ENCODE data around the gene C9orf43. TPM values are rescaled to one million over a fixed set of nuclear protein-coding genes. Genes with fewer than 3 reads are reported as not detected.
"Not testable (repeated sequence)": the region's sequence is repeated elsewhere in the genome, so short reads cannot be mapped to it uniquely, and the experiment has no call there.

The C9orf43 gene
- total and polyA plus RNA-seq, 3 experiments from 2014 or later: 0.83 to 0.90 (median 0.84) TPM

- no peaks in the 10 kb centered on the region for H3K9me3 ChIP-seq (ENCODE audit: low read length)
- no peaks in the 10 kb centered on the region for H3K27me3 Mint-ChIP-seq
- peak; percentile 71 to 86 (median 76) for DNase-seq
- H3K9me3 Mint-ChIP-seq: no peaks in the 10 kb centered on the region
- ChIA-PET POLR2A (interaction anchor here (0.7 to 1.0 kb wide), 4 partner anchors 10 to 87 kb away, joined by 3 to 12 read pairs (median 4); partner anchors contain the start of genes C9orf43 and POLE3), CTCF (interaction anchor here (0.8 to 2.2 kb wide), 5 partner anchors 24 to 102 kb away, joined by 3 to 7 read pairs (median 3); partner anchors contain the start of genes ALAD and CDC26)
- peaks cover 0 to 30% (median 0%) of the 10 kb centered on the region in 3 donors for H3K36me3 Mint-ChIP-seq
- H3K4me3 Mint-ChIP-seq: peak within 1 kb of the TSS; percentile 87 to 93 (median 89)
- H3K27ac Mint-ChIP-seq: peak within 1 kb of the TSS; percentile 80 to 97 (median 88)
- peaks cover 9% of the 10 kb centered on the region for H3K4me1 ChIP-seq (ENCODE audit: insufficient read depth, low read length)
- H3K36me3 ChIP-seq (ENCODE audit: insufficient read depth, low read length): no peaks in the 10 kb centered on the region
- peak within 1 kb of the TSS; percentile 69 for H3K27ac ChIP-seq (ENCODE audit: low read depth, low read length)
- H3K4me1 Mint-ChIP-seq: peaks cover 9 to 25% (median 16%) of the 10 kb centered on the region in 3 donors
- no peaks in the 10 kb centered on the region for H3K27me3 ChIP-seq (ENCODE audit: insufficient read depth, low read length, poor library complexity, severe bottlenecking)
- H3K4me3 ChIP-seq (ENCODE audit: low read length): peak within 1 kb of the TSS; percentile 73
Measured at GRCh38 chr9:113376634-113377567, 33.6 kb upstream of the C9orf43 start, which contains the start of gene HDHD3. TSS of gene HDHD3 (minus strand) at chr9:113376986. CDS start at chr9:113374354, 2,632 bp downstream.

GRCh38 chr9:113379094-113379828, 31.3 kb upstream of the C9orf43 start:
- H3K36me3 Mint-ChIP-seq: peaks cover 0 to 14% (median 0%) of the 10 kb centered on the region in 3 donors
- H3K9me3 ChIP-seq (ENCODE audit: low read length); H3K4me3 ChIP-seq (ENCODE audit: low read length); H3K9me3 Mint-ChIP-seq; H3K27ac ChIP-seq (ENCODE audit: low read depth, low read length); H3K36me3 ChIP-seq (ENCODE audit: insufficient read depth, low read length); H3K27me3 Mint-ChIP-seq; CTCF ChIA-PET; DNase-seq; H3K4me1 ChIP-seq (ENCODE audit: insufficient read depth, low read length); H3K27me3 ChIP-seq (ENCODE audit: insufficient read depth, low read length, poor library complexity, severe bottlenecking): not testable (repeated sequence)
- H3K4me1 Mint-ChIP-seq: peaks cover 9 to 25% (median 16%) of the 10 kb centered on the region in 3 donors
- H3K4me3 Mint-ChIP-seq: peak overlapping the region in 2 of 7 donors; percentile 61
- POLR2A ChIA-PET: interaction anchor here (0.5 kb wide), 1 partner anchor 9 kb away, joined by 3 read pairs; no protein-coding TSS in a partner anchor
- peak overlapping the region in 4 of 8 donors; percentile 2 to 63 (median 26) for H3K27ac Mint-ChIP-seq

- Mint-ChIP-seq H3K4me1 (peaks cover 9 to 21% (median 10%) of the 10 kb centered on the region in 3 donors), H3K27ac (peak overlapping the region in 4 of 8 donors; percentile 2 to 41 (median 20)), H3K4me3 (peak overlapping the region in 1 of 7 donors; percentile 61)
- H3K27ac ChIP-seq (ENCODE audit: low read depth, low read length); H3K4me1 ChIP-seq (ENCODE audit: insufficient read depth, low read length); H3K27me3 Mint-ChIP-seq; H3K36me3 Mint-ChIP-seq; CTCF ChIA-PET; H3K36me3 ChIP-seq (ENCODE audit: insufficient read depth, low read length); H3K27me3 ChIP-seq (ENCODE audit: insufficient read depth, low read length, poor library complexity, severe bottlenecking); H3K9me3 ChIP-seq (ENCODE audit: low read length); DNase-seq; H3K4me3 ChIP-seq (ENCODE audit: low read length); H3K9me3 Mint-ChIP-seq: not testable (repeated sequence)
- POLR2A ChIA-PET: interaction anchor here (0.5 kb wide), 1 partner anchor 10 kb away, joined by 3 read pairs; no protein-coding TSS in a partner anchor
Measured at GRCh38 chr9:113379829-113380210, 30.7 kb upstream of the C9orf43 start.

GRCh38 chr9:113380869-113381378, 29.6 kb upstream of the C9orf43 start:
- Mint-ChIP-seq H3K27me3 (no peaks in the 10 kb centered on the region), H3K4me3 (peak overlapping the region in 1 of 7 donors; percentile 78), H3K4me1 (peaks cover 0 to 10% (median 0%) of the 10 kb centered on the region in 3 donors), H3K27ac (peak overlapping the region in 3 of 8 donors; percentile 13 to 21 (median 17)), H3K36me3 (peaks cover 0 to 6% (median 0%) of the 10 kb centered on the region in 3 donors), H3K9me3 (no peaks in the 10 kb centered on the region)
- Histone ChIP-seq H3K36me3 (ENCODE audit: insufficient read depth, low read length) (no peaks in the 10 kb centered on the region), H3K4me1 (ENCODE audit: insufficient read depth, low read length) (peaks cover under 1% of the 10 kb centered on the region), H3K27me3 (ENCODE audit: insufficient read depth, low read length, poor library complexity, severe bottlenecking) (no peaks in the 10 kb centered on the region), H3K4me3 (ENCODE audit: low read length) (no peak overlapping the region), H3K27ac (ENCODE audit: low read depth, low read length) (no peak overlapping the region), H3K9me3 (ENCODE audit: low read length) (no peaks in the 10 kb centered on the region)
- no peak for DNase-seq
- CTCF ChIA-PET: no interaction called here
- POLR2A ChIA-PET: no interaction called here

GRCh38 chr9:113381441-113381840, 29.1 kb upstream of the C9orf43 start:
- CTCF ChIA-PET: not testable (repeated sequence)

GRCh38 chr9:113381909-113382411, 28.6 kb upstream of the C9orf43 start:
- Mint-ChIP-seq H3K27ac (peak overlapping the region in 1 of 8 donors; percentile 62), H3K36me3 (peaks cover 0 to 8% (median 0%) of the 10 kb centered on the region in 3 donors), H3K9me3 (no peaks in the 10 kb centered on the region), H3K4me3 (peak overlapping the region in 1 of 7 donors; percentile 1), H3K27me3 (no peaks in the 10 kb centered on the region), H3K4me1 (peaks cover 0 to 9% (median 0%) of the 10 kb centered on the region in 3 donors)
- Histone ChIP-seq H3K36me3 (ENCODE audit: insufficient read depth, low read length) (no peaks in the 10 kb centered on the region), H3K4me3 (ENCODE audit: low read length) (no peak overlapping the region), H3K4me1 (ENCODE audit: insufficient read depth, low read length) (no peaks in the 10 kb centered on the region), H3K27me3 (ENCODE audit: insufficient read depth, low read length, poor library complexity, severe bottlenecking) (no peaks in the 10 kb centered on the region), H3K27ac (ENCODE audit: low read depth, low read length) (no peak overlapping the region), H3K9me3 (ENCODE audit: low read length) (no peaks in the 10 kb centered on the region)
- DNase-seq: no peak
- ChIA-PET POLR2A (no interaction called here), CTCF (no interaction called here)

More at GRCh38 chr9:113381441-113381840, 29.1 kb upstream of the C9orf43 start:
- H3K27me3 ChIP-seq (ENCODE audit: insufficient read depth, low read length, poor library complexity, severe bottlenecking); H3K4me1 ChIP-seq (ENCODE audit: insufficient read depth, low read length); H3K36me3 Mint-ChIP-seq; H3K27me3 Mint-ChIP-seq; H3K4me3 ChIP-seq (ENCODE audit: low read length); H3K9me3 ChIP-seq (ENCODE audit: low read length); POLR2A ChIA-PET; H3K4me1 Mint-ChIP-seq; H3K27ac Mint-ChIP-seq; H3K9me3 Mint-ChIP-seq; DNase-seq; H3K4me3 Mint-ChIP-seq; H3K27ac ChIP-seq (ENCODE audit: low read depth, low read length); H3K36me3 ChIP-seq (ENCODE audit: insufficient read depth, low read length): not testable (repeated sequence)

GRCh38 chr9:113386571-113387393, 23.8 kb upstream of the C9orf43 start:
- no peak overlapping the region for H3K4me3 ChIP-seq (ENCODE audit: low read length)
- H3K36me3 Mint-ChIP-seq: peaks cover 4 to 54% (median 12%) of the 10 kb centered on the region in 3 donors
- no peak overlapping the region for H3K4me3 Mint-ChIP-seq
- H3K4me1 ChIP-seq (ENCODE audit: insufficient read depth, low read length): no peaks in the 10 kb centered on the region
- no peaks in the 10 kb centered on the region for H3K27me3 Mint-ChIP-seq
- ChIA-PET CTCF (no interaction called here), POLR2A (no interaction called here)
- H3K36me3 ChIP-seq (ENCODE audit: insufficient read depth, low read length): peaks cover 7% of the 10 kb centered on the region
- no peaks in the 10 kb centered on the region for H3K27me3 ChIP-seq (ENCODE audit: insufficient read depth, low read length, poor library complexity, severe bottlenecking)
- no peak for DNase-seq
- H3K27ac Mint-ChIP-seq: no peak overlapping the region
- no peak overlapping the region for H3K27ac ChIP-seq (ENCODE audit: low read depth, low read length)
- H3K9me3 ChIP-seq (ENCODE audit: low read length): no peaks in the 10 kb centered on the region
- no peaks in the 10 kb centered on the region for H3K9me3 Mint-ChIP-seq
- H3K4me1 Mint-ChIP-seq: no peaks in the 10 kb centered on the region

Data from CD8-positive, alpha-beta memory T cell (primary cell).